Measurements from ENCODE around the gene AGBL1.

The AGBL1 gene

GRCh38 chr15:86762874-86763273 lies 683.2 kb downstream of the AGBL1 start:
- no peak overlapping the region for H3K4me3 ChIP-seq (ENCODE audit: severe bottlenecking)
- no peaks in the 10 kb centered on the region for H3K4me1 ChIP-seq (ENCODE audit: insufficient read depth, poor library complexity, severe bottlenecking)
- no peak for DNase-seq (ENCODE audit: low spot score)
- H3K27ac ChIP-seq (ENCODE audit: poor library complexity, severe bottlenecking), result no peak overlapping the region
- H3K36me3 ChIP-seq (ENCODE audit: low read depth), result no peaks in the 10 kb centered on the region
- TF ChIP-seq, protein P1, sequence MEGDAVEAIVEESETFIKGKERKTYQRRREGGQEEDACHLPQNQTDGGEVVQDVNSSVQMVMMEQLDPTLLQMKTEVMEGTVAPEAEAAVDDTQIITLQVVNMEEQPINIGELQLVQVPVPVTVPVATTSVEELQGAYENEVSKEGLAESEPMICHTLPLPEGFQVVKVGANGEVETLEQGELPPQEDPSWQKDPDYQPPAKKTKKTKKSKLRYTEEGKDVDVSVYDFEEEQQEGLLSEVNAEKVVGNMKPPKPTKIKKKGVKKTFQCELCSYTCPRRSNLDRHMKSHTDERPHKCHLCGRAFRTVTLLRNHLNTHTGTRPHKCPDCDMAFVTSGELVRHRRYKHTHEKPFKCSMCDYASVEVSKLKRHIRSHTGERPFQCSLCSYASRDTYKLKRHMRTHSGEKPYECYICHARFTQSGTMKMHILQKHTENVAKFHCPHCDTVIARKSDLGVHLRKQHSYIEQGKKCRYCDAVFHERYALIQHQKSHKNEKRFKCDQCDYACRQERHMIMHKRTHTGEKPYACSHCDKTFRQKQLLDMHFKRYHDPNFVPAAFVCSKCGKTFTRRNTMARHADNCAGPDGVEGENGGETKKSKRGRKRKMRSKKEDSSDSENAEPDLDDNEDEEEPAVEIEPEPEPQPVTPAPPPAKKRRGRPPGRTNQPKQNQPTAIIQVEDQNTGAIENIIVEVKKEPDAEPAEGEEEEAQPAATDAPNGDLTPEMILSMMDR (IDR thresholded peaks at IDR 0.05; ENCODE audit: poor library complexity, severe bottlenecking), result no peak
- peaks cover 14% of the 10 kb centered on the region for H3K27me3 ChIP-seq (ENCODE audit: insufficient read depth, poor library complexity, severe bottlenecking)
- no peaks in the 10 kb centered on the region for H3K9me3 ChIP-seq (ENCODE audit: severe bottlenecking)
- ATAC-seq (ENCODE audit: low read depth), result no peak

DNA sequence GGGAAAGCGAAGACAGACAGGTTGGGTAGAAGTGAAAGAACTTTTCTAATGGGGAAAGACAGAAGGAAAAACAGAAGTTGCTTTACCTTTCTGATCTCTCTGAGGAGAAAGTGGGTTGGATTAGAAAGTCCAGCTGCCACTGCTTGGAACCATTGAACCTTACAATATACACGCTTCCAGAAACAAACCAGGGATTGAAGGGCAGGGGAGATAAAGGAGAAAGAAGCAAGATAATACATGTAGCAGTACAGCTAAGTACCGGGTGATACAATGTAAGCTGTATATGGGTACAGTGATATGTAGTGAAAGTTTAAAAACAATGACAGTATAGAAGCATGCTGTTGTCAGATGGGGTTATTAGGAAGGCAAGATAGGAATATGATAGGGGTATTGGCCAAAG lies 684.4 kb downstream of the AGBL1 start:
- peaks cover 14% of the 10 kb centered on the region for H3K27me3 ChIP-seq (ENCODE audit: insufficient read depth, poor library complexity, severe bottlenecking)
- TF ChIP-seq, protein P1 (IDR thresholded peaks at IDR 0.05; ENCODE audit: poor library complexity, severe bottlenecking), result no peak
- no peak for ATAC-seq (ENCODE audit: low read depth)

DNA sequence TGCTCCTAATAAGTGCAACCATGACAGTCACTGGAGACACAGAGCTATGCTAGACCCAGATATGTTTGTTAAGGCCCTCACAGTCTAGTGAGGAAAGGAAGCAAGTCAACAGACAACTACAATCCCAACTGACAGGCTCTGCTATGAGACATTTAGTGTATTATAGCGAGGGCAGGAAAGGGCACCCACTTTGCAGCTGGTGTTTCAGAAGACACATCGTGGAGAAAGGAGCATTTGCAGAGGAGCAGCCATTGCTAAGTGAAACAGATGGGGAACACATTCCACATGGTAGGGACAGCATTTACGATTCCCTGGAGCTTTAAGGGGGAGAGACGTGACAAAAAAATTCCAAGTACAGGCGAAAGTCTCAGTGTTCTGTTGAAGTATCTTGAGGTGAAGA lies 685.6 kb downstream of the AGBL1 start:
- Histone ChIP-seq H3K36me3 (ENCODE audit: low read depth) (no peaks in the 10 kb centered on the region), H3K4me1 (ENCODE audit: insufficient read depth, poor library complexity, severe bottlenecking) (no peaks in the 10 kb centered on the region), H3K27me3 (ENCODE audit: insufficient read depth, poor library complexity, severe bottlenecking) (peaks cover 5% of the 10 kb centered on the region), H3K9me3 (ENCODE audit: severe bottlenecking) (no peaks in the 10 kb centered on the region), H3K4me3 (ENCODE audit: severe bottlenecking) (no peak overlapping the region), H3K27ac (ENCODE audit: poor library complexity, severe bottlenecking) (no peak overlapping the region)
- DNase-seq (ENCODE audit: low spot score) (no peak), ATAC-seq (ENCODE audit: low read depth) (no peak)
- TF ChIP-seq, protein P1 (IDR thresholded peaks at IDR 0.05; ENCODE audit: poor library complexity, severe bottlenecking), result no peak

More for the DNA sequence above, 684.4 kb downstream of the AGBL1 start:
- DNase-seq (ENCODE audit: low spot score), result no peak
- no peaks in the 10 kb centered on the region for H3K9me3 ChIP-seq (ENCODE audit: severe bottlenecking)
- H3K4me1 ChIP-seq (ENCODE audit: insufficient read depth, poor library complexity, severe bottlenecking), result no peaks in the 10 kb centered on the region
- H3K36me3 ChIP-seq (ENCODE audit: low read depth), result no peaks in the 10 kb centered on the region
- H3K4me3 ChIP-seq (ENCODE audit: severe bottlenecking), result no peak overlapping the region
- H3K27ac ChIP-seq (ENCODE audit: poor library complexity, severe bottlenecking), result no peak overlapping the region

DNA sequence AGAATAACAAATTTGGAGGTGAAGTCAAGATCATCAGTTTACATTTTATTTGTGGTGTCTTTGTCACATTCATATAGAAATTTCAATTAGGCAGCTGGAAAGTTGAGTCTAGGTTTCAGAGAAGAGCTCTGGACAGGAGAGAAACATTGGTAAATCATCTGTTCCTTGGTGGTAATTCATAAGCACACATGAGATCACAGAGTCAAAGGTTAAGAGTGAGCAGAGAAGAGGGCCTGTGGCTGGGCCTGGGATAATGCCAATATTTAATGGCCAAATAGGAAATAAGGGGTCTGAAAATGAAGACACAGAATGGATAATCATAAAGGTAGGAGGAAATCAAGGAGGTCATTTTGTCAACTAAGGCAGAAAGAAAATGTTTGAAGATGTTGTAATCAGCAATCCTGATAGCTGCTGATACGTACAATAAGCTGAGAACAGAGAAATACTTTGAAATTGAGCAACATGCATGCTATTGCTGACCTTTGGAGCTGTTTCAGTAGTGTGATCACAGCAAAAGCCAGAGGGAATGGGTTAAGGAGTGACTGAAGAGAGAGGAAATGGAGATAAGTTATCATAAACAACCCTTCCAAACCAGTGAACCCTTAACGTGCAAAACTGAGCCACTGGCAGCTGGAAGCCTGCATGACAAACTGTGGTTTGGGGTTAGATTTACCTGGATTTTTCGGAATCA lies 692.8 kb downstream of the AGBL1 start:
- H3K4me1 ChIP-seq (ENCODE audit: insufficient read depth, poor library complexity, severe bottlenecking), result no peaks in the 10 kb centered on the region
- DNase-seq (ENCODE audit: low spot score), result no peak
- H3K9me3 ChIP-seq (ENCODE audit: severe bottlenecking), result no peaks in the 10 kb centered on the region
- H3K36me3 ChIP-seq (ENCODE audit: low read depth), result no peaks in the 10 kb centered on the region; the same call in 1 of the 2 replicates
- no peak for ATAC-seq (ENCODE audit: low read depth)
- no peak overlapping the region for H3K27ac ChIP-seq (ENCODE audit: poor library complexity, severe bottlenecking)
- H3K4me3 ChIP-seq (ENCODE audit: severe bottlenecking), result no peak overlapping the region
- H3K27me3 ChIP-seq (ENCODE audit: insufficient read depth, poor library complexity, severe bottlenecking), result no peaks in the 10 kb centered on the region
- TF ChIP-seq, protein P1 (IDR thresholded peaks at IDR 0.05; ENCODE audit: poor library complexity, severe bottlenecking), result no peak

DNA sequence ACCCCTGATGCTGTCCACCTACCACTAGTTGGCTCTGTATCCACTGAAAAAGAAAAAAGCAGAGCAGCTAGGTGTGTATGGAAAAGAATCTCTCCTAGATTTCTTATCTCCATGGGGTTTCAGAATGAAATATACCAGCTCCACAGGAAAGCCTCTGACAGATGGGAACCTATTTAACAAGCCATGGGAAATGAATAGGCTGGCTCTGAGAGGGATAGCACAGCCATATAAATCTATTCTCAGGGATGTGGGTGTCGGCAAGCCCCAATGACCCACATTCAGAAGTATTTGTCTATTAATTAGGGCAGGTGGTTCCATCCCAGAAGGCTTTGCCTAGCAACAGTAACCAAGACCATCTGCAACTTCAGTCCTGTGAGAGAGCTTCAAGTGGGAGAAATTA lies 694.1 kb downstream of the AGBL1 start:
- ATAC-seq (ENCODE audit: low read depth) (no peak), DNase-seq (ENCODE audit: low spot score) (no peak)
- no peaks in the 10 kb centered on the region for H3K27me3 ChIP-seq (ENCODE audit: insufficient read depth, poor library complexity, severe bottlenecking)
- H3K36me3 ChIP-seq (ENCODE audit: low read depth), result no peaks in the 10 kb centered on the region; the same call in 1 of the 2 replicates
- H3K4me3 ChIP-seq (ENCODE audit: severe bottlenecking), result no peak overlapping the region
- no peaks in the 10 kb centered on the region for H3K4me1 ChIP-seq (ENCODE audit: insufficient read depth, poor library complexity, severe bottlenecking)
- H3K9me3 ChIP-seq (ENCODE audit: severe bottlenecking), result no peaks in the 10 kb centered on the region
- TF ChIP-seq, protein P1 (IDR thresholded peaks at IDR 0.05; ENCODE audit: poor library complexity, severe bottlenecking), result no peak
- no peak overlapping the region for H3K27ac ChIP-seq (ENCODE audit: poor library complexity, severe bottlenecking)
